ENCODE measurements around the gene CACNG3. TPM values are rescaled to one million over a fixed set of nuclear protein-coding genes. Genes with fewer than 3 reads are reported as not detected.

Gene CACNG3
- total and polyA plus RNA-seq, 2 donors (not counting 3 experiments of a cell fraction or from before 2014, with no cell fraction given), result not detected

DNA sequence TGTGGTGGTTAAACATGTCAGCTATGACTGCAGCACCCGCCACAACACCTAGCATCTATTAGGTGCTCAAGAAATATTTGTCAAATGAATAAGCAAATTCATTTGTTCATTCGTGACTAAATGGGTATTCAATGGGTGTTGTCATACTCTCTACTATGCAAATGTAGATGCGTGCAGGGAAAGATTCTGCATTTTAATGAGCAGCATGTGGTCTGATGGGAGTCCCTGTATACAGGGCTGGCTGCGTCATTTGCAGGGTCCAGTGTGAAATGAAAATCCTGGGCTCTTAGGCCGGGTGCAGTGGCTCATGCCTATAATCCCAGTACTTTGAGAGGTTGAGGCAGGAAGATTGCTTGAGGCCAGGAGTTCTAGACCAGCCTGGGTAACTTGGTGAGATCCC is 97.5 kb downstream of the CACNG3 start:
- no peak overlapping the region for H3K4me3 ChIP-seq (replicated peaks in 1 of 3; ENCODE audit: insufficient read depth in 1 of 3, low read depth in 1 of 3, low read length in 3 of 3)
- intact Hi-C loops (cut with micrococcal nuclease), result no loop called here

More for the DNA sequence above, 97.5 kb downstream of the CACNG3 start:
- dilution Hi-C loops (cut with MboI; ENCODE audit: extremely low pct_ligation_motif_present, low sequenced_read_pairs), result no loop called here
- H2AFZ ChIP-seq (ENCODE audit: low read depth, low read length), result no peak overlapping the region
- no peak overlapping the region for H3K27ac ChIP-seq (ENCODE audit: insufficient read depth, low read depth, low read length)
- H3K79me2 ChIP-seq (ENCODE audit: control insufficient read depth, insufficient read depth, low read length), result no peaks in the 10 kb centered on the region
- no TSS peak for BruUV-seq (replicated peaks)
- H3K9me1 ChIP-seq (replicated peaks; ENCODE audit: control insufficient read depth, extremely low read depth, insufficient read depth, low read length), result no peaks in the 10 kb centered on the region
- POLR2A ChIA-PET, result no interaction called here
- DNase-seq (ENCODE audit: low read depth, low spot score) (no peak), FAIRE-seq (no peak)
- no peaks in the 10 kb centered on the region for H3K4me1 ChIP-seq (ENCODE audit: control insufficient read depth, extremely low read depth, insufficient read depth, low read length)
- H3K36me3 ChIP-seq (ENCODE audit: control insufficient read depth in 2 of 2, extremely low read depth in 1 of 2, insufficient read depth in 2 of 2, low read length in 2 of 2), result no peaks in the 10 kb centered on the region
- CTCF ChIA-PET, result no interaction called here
- H3K9me3 ChIP-seq (replicated peaks; ENCODE audit: control insufficient read depth, insufficient read depth, low read length), result no peaks in the 10 kb centered on the region
- no peaks in the 10 kb centered on the region for H3K27me3 ChIP-seq (ENCODE audit: control insufficient read depth in 2 of 2, insufficient read depth in 2 of 2, low read length in 2 of 2)
- no peak overlapping the region for H3K4me2 ChIP-seq (ENCODE audit: insufficient read depth, low read length)
- no peak for TF ChIP-seq POLR2AphosphoS5 (IDR thresholded peaks at IDR 0.05; ENCODE audit: insufficient read depth, low read depth, low read length)
- TF ChIP-seq GATA2 (IDR thresholded peaks at IDR 0.05; ENCODE audit: insufficient read depth, insufficient read length, low read depth, low read length), result no peak
- TF ChIP-seq, protein P1, sequence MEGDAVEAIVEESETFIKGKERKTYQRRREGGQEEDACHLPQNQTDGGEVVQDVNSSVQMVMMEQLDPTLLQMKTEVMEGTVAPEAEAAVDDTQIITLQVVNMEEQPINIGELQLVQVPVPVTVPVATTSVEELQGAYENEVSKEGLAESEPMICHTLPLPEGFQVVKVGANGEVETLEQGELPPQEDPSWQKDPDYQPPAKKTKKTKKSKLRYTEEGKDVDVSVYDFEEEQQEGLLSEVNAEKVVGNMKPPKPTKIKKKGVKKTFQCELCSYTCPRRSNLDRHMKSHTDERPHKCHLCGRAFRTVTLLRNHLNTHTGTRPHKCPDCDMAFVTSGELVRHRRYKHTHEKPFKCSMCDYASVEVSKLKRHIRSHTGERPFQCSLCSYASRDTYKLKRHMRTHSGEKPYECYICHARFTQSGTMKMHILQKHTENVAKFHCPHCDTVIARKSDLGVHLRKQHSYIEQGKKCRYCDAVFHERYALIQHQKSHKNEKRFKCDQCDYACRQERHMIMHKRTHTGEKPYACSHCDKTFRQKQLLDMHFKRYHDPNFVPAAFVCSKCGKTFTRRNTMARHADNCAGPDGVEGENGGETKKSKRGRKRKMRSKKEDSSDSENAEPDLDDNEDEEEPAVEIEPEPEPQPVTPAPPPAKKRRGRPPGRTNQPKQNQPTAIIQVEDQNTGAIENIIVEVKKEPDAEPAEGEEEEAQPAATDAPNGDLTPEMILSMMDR (IDR thresholded peaks at IDR 0.05; ENCODE audit: extremely low read depth in 1 of 2, insufficient read depth in 1 of 2, low read depth in 1 of 2, low read length in 2 of 2), result no peak
- TF ChIP-seq FOS (IDR thresholded peaks at IDR 0.05; ENCODE audit: borderline replicate concordance, insufficient read depth, low read length), result no peak
- no peak for TF ChIP-seq JUN (IDR thresholded peaks at IDR 0.05; ENCODE audit: borderline replicate concordance, insufficient read depth, insufficient read length, low read depth)
- TF ChIP-seq POLR2A (IDR thresholded peaks at IDR 0.05; ENCODE audit: low read depth, low read length), result no peak
- TF ChIP-seq EZH2 (IDR thresholded peaks at IDR 0.05; ENCODE audit: borderline replicate concordance, low read depth, low read length, severe bottlenecking), result no peak
- no peak for TF ChIP-seq MYC (IDR thresholded peaks at IDR 0.05; ENCODE audit: low read depth, low read length)
- TF ChIP-seq, protein P2, sequence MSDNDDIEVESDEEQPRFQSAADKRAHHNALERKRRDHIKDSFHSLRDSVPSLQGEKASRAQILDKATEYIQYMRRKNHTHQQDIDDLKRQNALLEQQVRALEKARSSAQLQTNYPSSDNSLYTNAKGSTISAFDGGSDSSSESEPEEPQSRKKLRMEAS (IDR thresholded peaks at IDR 0.05; ENCODE audit: insufficient read depth, insufficient read length), result no peak
- H4K20me1 ChIP-seq (replicated peaks; ENCODE audit: control insufficient read depth, extremely low read depth, insufficient read depth, low read length), result no peaks in the 10 kb centered on the region
- no peak overlapping the region for H3K9ac ChIP-seq (replicated peaks; ENCODE audit: extremely low read depth, insufficient read depth, low read length)
